ENCODE results near the gene ADAMTSL2.
"Not testable (repeated sequence)": the region's sequence is repeated elsewhere in the genome, so short reads cannot be mapped to it uniquely, and the experiment has no call there.

ADAMTSL2 gene

DNA sequence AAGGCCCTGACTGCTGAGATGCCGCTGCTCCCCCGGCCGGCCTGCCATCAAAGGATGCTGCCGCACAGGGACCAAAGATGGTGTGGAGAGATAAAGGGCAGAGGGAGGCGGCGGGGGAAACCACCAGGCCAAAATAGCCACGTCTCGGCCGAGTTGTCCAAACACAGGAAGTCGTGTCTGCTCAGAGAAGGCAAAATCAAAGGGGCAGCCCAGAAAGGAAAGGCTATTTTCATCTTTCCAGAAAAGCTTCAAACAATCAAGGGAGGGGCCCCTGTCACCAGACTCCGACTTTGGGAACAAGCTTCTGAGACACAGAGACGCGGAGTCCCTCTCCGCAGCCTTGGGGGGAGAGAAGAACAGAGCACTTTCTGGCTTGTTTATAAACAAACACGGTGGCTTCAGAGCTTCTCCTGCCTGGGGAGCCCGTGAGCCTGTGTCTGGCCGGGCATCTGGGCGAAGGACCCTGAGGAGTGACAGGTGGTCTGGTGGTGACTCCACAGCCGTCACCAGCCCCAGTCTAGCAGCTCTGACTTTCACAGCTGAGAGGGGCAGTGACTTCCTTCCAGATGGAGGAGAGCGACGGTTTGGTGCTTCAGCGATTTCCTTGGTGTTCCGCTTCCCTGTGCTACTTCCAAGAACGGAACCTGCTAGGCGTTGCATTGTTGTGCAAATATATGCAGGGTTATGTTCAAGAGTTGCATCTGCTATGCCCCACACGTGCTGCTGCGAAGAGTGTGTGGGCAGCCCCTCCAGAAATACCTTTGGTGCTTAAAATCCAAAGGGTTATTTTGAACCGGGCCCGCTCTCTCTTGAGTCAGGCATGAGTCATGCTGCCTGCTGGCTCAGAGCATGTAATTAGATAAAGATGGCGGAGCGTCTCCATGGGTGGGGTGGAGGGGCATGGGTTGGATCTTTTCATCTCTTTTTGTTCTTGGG is 24.0 kb downstream of the ADAMTSL2 start:
- peak; percentile 41 for DNase-seq (ENCODE audit: low read depth)

DNA sequence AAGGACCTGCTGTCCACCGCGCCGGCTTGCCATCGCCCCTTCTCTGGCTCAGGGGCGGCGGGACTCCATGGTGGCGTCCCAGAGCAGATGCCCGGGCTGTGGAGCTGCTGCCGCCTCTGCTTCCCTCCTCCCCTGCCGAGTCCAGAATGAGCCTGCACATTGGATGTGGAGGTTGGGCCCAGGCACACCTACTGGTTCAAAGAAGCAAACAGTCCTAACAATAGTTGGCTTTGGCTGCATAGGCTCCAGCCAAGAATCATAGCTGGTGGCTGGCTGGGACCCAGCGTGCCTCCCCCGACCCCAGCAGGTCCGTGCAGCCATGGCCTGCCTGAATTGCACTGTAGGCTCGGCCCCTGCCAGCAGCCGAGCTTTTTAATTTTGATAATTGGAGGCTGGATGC is 25.8 kb downstream of the ADAMTSL2 start:
- DNase-seq (ENCODE audit: low read depth) = no peak

DNA sequence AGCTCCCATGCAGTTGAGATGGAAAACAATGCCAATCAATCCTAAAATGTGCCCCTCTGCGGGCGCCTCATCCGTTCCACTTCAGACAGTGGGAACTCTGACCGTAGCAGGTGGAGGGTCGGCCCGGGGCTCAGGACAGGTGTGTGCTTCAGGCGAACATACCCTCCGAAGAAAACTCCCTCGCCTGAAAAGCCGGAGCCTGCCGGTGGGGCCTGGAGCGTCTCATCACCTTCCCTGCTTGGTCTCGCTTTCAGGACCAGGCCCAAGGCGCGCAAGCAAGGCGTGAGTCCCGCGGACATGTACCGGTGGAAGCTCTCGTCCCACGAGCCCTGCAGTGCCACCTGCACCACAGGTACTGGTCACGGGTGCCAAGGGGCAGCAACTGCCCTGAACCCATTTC is 26.4 kb downstream of the ADAMTSL2 start:
- no peak for DNase-seq (ENCODE audit: low read depth)

DNA sequence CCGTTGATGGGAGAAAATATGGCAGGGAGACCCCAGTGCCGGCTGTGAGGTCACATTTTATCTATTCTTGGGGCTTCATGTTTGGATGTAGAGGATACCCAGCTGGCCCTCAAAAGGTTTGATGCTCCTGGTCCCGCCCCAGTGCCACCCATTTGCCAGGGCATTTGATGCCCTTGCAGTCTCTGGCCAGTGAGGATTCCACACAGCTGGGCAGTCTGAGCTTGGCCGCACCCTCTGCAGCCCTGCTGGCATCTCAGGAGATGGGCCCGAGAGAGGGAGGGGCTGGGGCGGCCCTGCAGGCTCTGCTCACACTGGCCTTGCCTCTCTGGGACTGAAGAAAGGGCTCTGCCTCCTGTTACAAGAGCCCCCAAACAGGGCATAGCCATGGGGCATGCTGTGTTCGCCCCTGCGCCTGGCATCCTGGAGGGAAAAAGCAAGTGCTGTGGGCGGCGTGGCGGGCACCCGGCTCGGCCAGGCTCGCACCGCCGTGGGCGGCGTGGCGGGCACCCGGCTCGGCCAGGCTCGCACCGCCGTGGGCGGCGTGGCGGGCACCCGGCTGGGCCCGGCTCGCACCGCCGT is 27.6 kb downstream of the ADAMTSL2 start:
- DNase-seq (ENCODE audit: low read depth) = no peak

DNA sequence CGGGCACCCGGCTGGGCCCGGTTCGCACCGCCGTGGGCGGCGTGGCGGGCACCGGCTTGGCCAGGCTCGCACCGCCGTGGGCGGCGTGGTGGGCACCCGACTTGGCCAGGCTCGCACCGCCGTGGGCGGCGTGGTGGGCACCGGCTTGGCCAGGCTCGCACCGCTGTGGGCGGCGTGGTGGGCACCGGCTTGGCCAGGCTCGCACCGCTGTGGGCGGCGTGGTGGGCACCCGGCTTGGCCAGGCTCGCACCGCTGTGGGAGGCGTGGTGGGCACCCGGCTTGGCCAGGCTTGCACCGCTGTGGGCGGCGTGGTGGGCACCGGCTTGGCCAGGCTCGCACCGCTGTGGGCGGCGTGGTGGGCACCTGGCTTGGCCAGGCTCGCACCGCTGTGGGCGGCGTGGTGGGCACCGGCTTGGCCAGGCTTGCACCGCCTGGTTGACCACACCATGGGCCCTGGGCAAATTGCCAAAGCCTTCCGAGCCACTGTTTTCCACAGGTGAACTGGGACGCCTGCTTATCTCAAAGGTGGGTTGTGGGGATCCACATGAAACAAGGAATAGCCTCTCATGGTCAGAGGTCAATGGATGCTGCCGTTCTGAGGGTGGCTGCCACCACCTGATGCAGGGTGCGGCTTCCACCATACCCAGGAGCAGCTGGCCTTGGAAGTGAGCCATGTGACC is 28.2 kb downstream of the ADAMTSL2 start:
- no peak for DNase-seq (ENCODE audit: low read depth)

DNA sequence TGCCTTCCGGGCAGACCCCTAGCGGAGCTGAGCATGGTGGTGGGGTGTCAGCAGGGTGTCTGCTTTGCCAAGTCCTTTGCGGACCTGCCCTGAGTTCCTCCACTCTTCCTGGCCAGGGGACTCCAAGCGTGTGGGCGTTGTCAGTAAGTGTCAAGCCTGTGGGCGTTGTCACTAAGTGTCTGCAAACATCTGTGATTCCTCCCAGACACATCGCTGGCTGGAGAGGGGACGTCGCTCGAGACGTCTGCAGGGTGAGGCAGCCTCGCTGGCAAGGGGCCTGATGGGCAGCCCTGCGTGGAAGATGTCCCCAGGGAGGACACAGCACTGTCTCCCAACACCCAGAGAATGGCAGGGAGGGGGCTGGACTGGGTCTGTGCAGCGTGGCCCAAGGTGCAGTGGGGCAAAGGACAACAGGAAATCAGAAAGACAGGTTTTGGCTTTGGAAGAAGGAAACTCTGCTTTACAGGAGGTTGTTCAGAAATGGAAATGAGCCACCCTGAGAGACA is 28.8 kb downstream of the ADAMTSL2 start:
- no peak for DNase-seq (ENCODE audit: low read depth)

DNA sequence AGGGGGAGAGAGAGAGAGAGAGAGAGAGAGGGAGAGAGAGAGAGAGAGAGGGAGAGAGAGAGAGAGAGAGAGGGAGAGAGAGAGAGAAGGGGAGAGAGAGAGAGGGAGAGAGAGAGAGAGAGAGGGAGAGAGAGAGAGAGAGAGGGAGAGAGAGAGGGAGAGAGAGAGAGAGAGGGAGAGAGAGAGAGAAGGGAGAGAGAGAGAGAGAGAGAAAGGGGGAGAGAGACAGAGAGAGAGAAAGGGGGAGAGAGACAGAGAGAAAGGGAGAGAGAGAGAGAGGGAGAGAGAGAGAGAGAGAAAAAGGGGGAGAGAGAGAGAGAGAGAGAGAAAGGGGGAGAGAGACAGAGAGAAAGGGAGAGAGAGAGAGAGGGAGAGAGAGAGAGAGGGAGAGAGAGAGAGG is 29.3 kb downstream of the ADAMTSL2 start:
- not testable (repeated sequence) for DNase-seq (ENCODE audit: low read depth)

DNA sequence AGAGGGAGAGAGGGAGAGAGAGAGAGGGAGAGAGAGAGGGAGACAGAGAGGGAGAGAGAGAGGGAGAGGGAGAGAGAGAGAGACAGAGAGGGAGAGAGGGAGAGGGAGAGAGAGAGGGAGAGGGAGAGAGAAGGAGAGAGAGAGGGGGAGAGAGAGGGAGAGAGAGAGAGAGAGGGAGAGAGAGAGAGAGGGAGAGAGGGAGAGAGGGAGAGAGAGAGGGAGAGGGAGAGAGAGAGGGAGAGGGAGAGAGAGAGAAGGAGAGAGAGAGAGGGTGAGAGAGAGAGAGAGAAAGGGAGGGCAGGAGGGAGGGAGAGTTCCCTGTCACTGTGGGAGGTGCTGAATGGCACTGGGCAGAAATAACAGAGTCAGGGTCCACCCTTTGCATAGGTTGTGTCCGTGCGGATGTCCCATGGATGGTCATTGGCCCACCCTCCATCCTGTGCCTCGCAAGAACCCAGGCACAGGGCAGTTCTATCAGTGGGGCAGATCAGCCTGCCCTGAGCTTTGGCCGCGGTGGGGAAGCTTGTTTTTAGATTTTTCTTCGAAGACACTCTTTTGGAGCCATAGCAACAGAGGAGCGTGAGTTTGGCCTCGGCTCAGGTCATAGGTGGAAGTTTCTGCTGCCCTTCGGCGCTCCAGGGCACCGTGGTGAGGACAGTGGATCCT is 30.1 kb downstream of the ADAMTSL2 start:
- no peak for DNase-seq (ENCODE audit: low read depth)

DNA sequence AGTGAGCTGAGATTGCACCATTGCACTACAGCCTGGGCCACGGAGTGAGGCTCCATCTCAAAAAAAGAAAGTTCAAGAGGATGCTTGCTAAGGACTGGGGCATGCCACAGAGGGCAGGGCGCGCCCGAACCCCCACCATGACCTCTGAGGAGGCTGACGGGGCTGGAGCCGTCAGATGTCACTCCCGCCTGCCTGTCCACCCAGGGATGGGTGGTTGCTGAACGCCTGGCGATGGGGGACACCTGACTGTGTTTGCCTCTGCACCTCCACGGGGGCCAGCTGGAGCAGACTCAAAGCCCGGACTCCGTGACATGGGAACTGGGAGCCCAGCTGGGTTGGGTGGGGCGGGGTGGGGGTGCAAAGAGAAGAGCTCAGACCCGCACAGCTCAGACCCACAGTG is 31.9 kb downstream of the ADAMTSL2 start:
- DNase-seq (ENCODE audit: low read depth) = no peak

DNA sequence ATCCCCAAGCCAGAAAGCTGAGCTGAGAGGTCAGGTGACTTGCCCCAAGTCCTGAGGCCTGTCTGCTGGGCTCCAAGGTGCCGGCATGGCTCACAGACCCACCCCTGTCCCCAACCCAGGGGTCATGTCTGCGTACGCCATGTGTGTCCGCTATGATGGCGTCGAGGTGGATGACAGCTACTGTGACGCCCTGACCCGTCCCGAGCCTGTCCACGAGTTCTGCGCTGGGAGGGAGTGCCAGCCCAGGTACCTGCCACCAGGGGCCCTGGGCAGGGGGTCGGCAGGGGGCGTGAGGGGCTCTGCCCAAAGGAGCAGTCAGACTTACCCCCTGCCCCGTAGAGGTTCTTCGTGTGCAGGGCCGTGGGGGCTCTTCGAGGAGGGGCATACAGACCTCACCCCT is 32.3 kb downstream of the ADAMTSL2 start:
- DNase-seq (ENCODE audit: low read depth) = no peak

DNA sequence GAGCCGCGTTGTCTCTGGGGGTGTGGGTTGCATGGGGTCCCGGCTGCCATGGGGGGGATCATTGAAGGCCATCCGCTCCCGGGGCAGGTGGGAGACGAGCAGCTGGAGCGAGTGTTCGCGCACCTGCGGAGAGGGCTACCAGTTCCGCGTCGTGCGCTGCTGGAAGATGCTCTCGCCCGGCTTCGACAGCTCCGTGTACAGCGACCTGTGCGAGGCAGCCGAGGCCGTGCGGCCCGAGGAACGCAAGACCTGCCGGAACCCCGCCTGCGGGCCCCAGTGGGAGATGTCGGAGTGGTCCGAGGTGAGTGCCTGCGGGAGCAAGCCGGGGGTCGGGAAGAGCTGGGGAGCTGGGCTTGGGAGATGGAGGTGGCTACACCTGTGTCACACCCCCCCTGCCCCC is 33.7 kb downstream of the ADAMTSL2 start:
- no peak for DNase-seq (ENCODE audit: low read depth)

DNA sequence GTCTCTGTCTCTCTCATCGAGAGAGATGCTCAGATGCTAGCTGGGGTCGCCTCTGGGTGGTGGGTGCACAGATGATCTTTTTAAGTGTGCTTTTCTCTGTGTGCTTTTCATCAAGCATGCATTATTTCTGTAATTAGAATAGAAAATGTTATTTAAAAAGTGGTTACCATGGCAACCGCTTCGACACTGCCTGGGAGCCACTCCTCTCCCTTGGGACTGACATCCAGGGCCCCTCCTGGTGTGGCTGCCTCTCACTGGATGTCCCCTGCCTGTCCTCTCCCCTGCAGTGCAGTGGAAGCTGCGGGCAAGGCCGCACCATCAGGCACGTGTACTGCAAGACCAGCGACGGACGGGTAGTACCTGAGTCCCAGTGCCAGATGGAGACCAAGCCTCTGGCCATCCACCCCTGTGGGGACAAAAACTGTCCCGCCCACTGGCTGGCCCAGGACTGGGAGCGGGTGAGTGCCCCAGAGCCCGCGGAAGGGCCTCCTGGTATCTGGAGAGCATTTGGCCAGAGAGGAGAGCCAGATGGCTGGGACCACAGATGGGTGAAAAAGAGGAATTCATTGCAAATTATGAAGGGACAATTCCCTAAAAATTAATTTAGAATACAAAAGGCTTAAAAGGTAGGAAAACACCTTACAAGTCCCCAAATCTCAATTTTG is 34.7 kb downstream of the ADAMTSL2 start:
- DNase-seq (ENCODE audit: low read depth) = no peak

DNA sequence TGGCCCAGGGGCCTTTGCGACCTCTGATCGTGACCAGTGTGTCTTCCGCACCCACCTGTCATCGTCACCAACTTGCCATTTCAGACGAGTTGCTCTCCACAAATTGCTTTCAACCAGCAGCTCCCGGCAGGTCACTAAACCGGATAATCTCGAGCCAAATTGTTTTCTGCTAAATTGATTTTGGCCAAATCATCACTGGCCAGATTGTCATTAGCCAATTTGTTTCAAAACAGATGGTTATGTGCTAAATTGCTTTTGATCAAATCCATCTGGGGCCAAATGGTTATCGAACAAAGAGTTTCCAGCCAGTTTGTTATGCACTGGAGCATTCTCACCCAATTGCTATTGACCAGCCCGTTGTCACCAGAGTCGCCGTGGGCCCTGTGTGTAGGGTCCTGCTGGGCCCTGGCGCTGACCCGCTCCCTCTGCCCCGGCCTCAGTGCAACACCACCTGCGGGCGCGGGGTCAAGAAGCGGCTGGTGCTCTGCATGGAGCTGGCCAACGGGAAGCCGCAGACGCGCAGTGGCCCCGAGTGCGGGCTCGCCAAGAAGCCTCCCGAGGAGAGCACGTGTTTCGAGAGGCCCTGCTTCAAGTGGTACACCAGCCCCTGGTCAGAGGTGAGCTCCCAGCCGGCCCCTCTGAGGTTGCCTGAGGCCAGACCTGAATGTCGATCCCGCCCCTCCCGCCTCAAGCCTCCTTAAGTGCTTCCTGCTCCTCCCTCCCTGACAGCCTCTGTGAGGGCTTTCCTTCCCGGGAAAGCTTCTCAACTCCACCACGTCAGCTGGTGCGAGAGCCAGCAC is 35.6 kb downstream of the ADAMTSL2 start:
- DNase-seq (ENCODE audit: low read depth) = no peak

DNA sequence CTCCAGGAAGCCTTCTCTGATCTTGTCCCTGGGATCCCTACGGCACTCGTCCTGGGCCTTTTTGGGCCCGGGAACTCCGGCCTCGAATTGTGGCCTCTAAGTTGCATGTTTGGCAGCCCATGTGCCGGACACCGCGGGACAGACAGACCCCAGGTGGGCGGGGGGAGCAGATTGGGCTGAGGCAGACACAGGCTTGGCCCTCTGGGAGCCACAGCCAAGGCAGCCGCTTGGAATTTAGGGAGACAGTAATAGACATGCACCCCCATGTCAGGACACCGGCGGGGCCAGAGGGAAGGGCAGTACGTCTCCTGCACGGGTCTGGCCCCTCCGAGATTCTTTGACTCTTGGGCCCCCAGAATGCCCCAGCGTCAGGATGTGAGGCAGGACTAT is 36.2 kb downstream of the ADAMTSL2 start:
- DNase-seq (ENCODE audit: low read depth) = no peak

DNA sequence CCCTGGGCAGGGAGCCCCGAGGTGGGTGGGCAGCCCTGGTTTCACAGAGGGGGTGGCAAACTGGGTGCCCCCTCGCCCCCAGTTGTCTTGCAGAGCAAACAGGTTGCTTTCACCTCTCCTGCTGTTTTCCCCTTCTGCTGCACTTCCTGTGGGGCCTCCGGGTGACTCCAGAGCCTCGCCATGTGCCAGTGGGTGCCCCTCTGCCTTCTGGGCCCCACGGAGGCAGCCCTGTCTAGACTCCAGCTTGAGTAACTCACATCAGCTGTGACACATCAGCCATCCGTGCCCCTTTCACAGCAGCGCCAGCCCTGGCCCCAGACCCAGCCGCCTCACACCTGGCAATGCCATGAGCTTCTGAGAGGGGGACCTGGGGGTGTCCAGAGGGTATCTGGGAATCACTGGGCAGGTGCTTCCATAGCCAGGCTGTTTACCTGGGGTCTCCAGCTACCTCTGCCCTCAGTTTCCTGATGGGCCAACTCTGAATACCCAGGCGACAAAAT is 36.9 kb downstream of the ADAMTSL2 start:
- no peak for DNase-seq (ENCODE audit: low read depth)

DNA sequence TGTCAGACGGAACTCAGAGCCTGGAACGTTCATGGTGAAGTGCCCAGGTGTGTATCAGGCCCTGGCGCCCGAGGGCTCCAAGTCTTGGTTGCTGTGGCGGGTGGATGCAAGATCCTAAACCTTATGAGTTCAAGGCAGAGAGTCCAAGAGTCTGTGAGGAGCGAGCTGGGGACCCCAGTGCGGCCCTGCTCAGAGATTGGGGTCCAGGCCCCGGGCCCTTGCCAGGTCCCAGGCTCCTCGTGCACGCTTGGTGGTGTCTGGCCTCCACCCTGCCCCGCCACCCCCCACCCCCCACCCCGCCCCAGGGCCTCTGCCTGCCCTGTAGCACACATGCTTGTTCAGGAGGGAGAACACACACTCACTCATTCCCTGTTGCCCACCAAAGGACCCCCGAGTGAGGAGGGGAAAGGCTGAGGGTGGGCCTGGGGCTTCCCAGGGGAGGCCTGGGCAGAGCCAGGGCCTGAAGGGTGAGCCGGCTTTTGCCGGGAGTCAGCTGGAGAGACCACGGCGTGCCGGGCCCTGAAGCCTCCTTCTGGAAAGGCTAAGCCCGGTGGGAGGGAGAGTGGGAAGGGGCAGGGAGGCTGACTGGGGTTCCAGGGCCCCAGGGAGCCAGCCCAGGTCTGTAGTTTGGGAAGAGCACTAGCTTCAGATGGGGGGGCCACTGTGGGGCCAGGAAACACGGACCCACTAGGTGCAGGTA is 37.5 kb downstream of the ADAMTSL2 start:
- no peak for DNase-seq (ENCODE audit: low read depth)

DNA sequence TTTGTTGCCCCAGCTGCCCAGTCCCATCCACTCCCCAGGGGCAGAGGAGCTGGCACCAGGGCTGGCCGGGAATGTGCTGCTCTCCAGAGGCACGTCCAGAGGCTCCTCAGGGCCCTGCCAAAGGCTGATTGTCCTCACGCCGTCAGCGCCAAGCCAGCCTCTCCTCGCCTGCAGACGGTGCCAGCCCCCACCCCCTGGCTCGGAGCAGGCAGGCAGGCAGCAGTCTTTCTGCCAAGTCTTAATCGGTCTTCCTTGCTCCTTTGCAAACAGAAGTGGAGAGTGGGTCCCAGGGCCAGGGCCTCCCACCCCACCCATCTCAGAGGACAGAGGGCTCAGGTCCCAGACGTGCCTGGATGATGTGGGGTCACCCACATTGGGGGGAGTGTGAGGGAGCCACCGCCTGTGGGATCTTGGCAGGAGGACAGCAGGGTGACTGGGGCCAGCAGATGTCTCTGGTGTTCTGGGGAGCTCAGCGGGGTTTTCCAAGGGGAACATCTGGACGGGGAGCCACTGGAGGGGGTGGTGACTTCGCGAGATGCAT is 38.4 kb downstream of the ADAMTSL2 start:
- no peak for DNase-seq (ENCODE audit: low read depth)

DNA sequence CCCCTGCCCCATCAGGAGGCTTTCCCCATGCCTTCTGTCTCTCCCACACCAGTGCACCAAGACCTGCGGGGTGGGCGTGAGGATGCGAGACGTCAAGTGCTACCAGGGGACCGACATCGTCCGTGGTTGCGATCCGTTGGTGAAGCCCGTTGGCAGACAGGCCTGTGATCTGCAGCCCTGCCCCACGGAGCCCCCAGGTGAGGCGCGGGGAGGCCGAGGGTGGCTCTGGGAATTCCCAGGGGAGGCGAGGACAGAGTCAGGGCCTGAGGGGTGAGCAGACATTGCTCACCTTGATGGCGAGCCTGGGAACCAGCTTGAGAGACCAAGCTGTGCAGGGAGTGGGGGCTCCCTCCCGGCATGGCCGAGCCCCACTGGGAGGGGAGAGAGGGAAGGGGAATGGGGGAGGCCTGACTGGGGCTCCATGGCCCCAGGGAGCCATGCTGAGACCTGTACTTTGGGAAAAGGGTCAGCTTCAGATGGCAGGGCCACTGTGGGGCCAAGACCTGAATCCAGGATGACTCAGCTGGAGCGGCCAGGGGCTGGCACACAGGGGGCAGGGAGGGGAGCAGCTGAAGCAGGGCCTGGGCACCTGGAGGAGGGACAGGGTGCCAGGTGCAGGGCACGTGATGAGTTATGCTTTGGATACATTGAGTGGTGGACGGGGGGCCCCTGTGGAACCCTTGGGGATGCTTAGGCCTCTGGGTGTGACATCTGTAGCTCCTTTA is 39.4 kb downstream of the ADAMTSL2 start:
- DNase-seq (ENCODE audit: low read depth) = no peak

DNA sequence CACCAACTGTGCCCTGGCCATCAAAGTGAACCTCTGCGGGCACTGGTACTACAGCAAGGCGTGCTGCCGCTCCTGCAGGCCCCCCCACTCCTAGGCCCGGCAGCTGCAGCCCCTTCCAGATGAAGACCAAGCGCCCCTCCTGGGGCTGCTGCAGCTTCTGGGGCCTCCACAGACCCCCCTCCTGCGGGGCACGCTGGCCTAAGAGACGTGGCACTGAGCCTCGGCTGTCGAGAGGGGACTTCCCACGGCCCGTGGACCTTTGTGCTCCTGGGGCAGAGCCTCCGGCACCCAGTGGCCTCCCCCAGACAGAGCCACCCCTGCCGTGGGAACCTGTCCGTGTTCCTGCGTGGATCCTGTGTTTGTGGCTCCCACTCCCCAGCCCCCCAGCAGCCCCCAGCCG is 40.3 kb downstream of the ADAMTSL2 start:
- DNase-seq (ENCODE audit: low read depth) = no peak
